GM19467 (cell line): ENCODE measurements around the gene HDAC4.

ENCODE experiments used
- ATAC-seq: cut with Tn5 transposase; IDR thresholded peaks from one replicate; pipeline ENCODE4 v1.9.1; 2021; ENCODE audit warnings: mild to moderate bottlenecking, moderate library complexity; ENCODE audit not compliant: unreplicated experiment

Gene HDAC4

GRCh38 chr2:239398521-239398921 lies 2.3 kb downstream of the HDAC4 start:
- no peak for ATAC-seq

GRCh38 chr2:239397931-239398471 lies 2.8 kb downstream of the HDAC4 start:
- ATAC-seq, result no peak

GRCh38 chr2:239396881-239397681 lies 3.7 kb downstream of the HDAC4 start:
- ATAC-seq, result no peak

GRCh38 chr2:239395524-239395923 lies 5.3 kb downstream of the HDAC4 start:
- ATAC-seq, result no peak

GRCh38 chr2:239394978-239395377 lies 5.8 kb downstream of the HDAC4 start:
- no peak for ATAC-seq

GRCh38 chr2:239394346-239394945 lies 6.4 kb downstream of the HDAC4 start:
- ATAC-seq, result no peak

GRCh38 chr2:239393941-239394340 lies 6.9 kb downstream of the HDAC4 start:
- ATAC-seq, result no peak

GRCh38 chr2:239393388-239393940 lies 7.4 kb downstream of the HDAC4 start:
- no peak for ATAC-seq

- ATAC-seq, result no peak
Measured at GRCh38 chr2:239392688-239393387, 8.0 kb downstream of the HDAC4 start.

GRCh38 chr2:239392072-239392357 lies 8.8 kb downstream of the HDAC4 start:
- no peak for ATAC-seq

GRCh38 chr2:239391286-239392071 lies 9.3 kb downstream of the HDAC4 start:
- ATAC-seq, result no peak

GRCh38 chr2:239390546-239391285 lies 10.1 kb downstream of the HDAC4 start:
- ATAC-seq, result no peak

- ATAC-seq, result no peak
Measured at GRCh38 chr2:239389414-239390329, 11.1 kb downstream of the HDAC4 start.

GRCh38 chr2:239388236-239389151 lies 12.3 kb downstream of the HDAC4 start:
- no peak for ATAC-seq

- no peak for ATAC-seq
Measured at GRCh38 chr2:239387811-239388210, 13.0 kb downstream of the HDAC4 start.

GRCh38 chr2:239386872-239387445 lies 13.9 kb downstream of the HDAC4 start:
- no peak for ATAC-seq

GRCh38 chr2:239386001-239386670 lies 14.7 kb downstream of the HDAC4 start:
- ATAC-seq, result no peak
